ENCODE data around the gene PCED1B. TPM values are rescaled to one million over a fixed set of nuclear protein-coding genes. Genes with fewer than 3 reads are reported as not detected.

PCED1B gene
- polyA plus RNA-seq, 1 donor (not counting 4 experiments of a cell fraction or from before 2014, with no cell fraction given): 3.2 TPM

DNA sequence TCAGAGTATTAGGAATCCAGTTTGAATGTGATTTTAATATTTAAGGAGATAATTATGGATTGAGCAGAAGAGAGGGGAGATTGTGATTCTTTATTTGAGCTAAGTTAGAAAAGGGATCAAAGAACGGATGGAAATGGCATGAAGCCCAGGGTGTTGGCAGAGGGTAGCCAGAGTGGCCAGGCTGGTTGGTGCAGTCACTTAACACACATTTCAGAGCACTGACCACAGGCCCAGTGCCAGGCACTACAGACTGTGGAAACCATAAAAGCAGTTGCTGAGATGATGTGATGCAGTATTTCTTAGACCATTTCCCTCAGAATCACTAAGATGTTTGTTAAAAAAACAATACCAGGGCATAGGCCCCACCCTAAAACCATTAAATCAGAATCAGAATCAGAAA is 168.0 kb downstream of the PCED1B start:
- DNase-seq (ENCODE audit: low read depth, low spot score): no peak
- H3K27ac ChIP-seq (ENCODE audit: control insufficient read depth, insufficient read depth, low read length): no peak overlapping the region

DNA sequence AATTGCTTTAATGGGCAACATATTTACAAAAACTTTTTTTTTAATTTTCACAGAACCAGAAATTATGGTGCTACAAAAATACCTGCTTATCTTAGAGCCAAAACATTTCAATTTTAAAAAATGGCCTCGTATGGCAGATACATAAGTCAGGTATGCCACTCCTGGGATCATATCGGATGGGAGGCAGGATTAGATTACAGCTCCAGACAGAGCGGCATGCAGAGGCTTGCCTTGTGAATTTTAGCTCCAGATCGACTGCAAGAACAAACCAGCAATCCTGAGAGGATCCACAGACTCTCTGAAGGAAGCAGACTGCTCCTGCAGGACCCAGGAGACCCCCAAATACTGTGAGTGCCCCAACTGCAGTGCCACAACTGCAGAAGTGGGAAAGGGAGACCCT is 169.7 kb downstream of the PCED1B start:
- Histone ChIP-seq H3K27ac (ENCODE audit: control insufficient read depth, insufficient read depth, low read length) (peak overlapping the region; percentile 33), H3K9ac (ENCODE audit: control insufficient read depth, extremely low read depth, insufficient read depth, low read length) (peak overlapping the region; percentile 20)

More for the DNA sequence above, 168.0 kb downstream of the PCED1B start:
- H3K4me1 ChIP-seq (ENCODE audit: control insufficient read depth, extremely low read depth, insufficient read depth, low read length): peaks cover 16% of the 10 kb centered on the region
- H3K9me1 ChIP-seq (ENCODE audit: control insufficient read depth, extremely low read depth, insufficient read depth, low read length): no peaks in the 10 kb centered on the region
- no peak overlapping the region for H3K9ac ChIP-seq (ENCODE audit: control insufficient read depth, extremely low read depth, insufficient read depth, low read length)
- dilution Hi-C loops (cut with MboI; ENCODE audit: extremely low pct_ligation_motif_present, low sequenced_read_pairs): no loop called here
- no peaks in the 10 kb centered on the region for H4K20me1 ChIP-seq (ENCODE audit: control insufficient read depth, extremely low read depth, insufficient read depth, low read length)
- TF ChIP-seq, protein P1, sequence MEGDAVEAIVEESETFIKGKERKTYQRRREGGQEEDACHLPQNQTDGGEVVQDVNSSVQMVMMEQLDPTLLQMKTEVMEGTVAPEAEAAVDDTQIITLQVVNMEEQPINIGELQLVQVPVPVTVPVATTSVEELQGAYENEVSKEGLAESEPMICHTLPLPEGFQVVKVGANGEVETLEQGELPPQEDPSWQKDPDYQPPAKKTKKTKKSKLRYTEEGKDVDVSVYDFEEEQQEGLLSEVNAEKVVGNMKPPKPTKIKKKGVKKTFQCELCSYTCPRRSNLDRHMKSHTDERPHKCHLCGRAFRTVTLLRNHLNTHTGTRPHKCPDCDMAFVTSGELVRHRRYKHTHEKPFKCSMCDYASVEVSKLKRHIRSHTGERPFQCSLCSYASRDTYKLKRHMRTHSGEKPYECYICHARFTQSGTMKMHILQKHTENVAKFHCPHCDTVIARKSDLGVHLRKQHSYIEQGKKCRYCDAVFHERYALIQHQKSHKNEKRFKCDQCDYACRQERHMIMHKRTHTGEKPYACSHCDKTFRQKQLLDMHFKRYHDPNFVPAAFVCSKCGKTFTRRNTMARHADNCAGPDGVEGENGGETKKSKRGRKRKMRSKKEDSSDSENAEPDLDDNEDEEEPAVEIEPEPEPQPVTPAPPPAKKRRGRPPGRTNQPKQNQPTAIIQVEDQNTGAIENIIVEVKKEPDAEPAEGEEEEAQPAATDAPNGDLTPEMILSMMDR (optimal IDR thresholded peaks at IDR 0.05 in 1 of 3, IDR thresholded peaks at IDR 0.05 in 1 of 3, conservative IDR thresholded peaks at IDR 0.05 in 1 of 3; ENCODE audit: extremely low read depth in 1 of 3, insufficient read depth in 2 of 3, low read length in 3 of 3): no peak
- TF ChIP-seq EZH2 (IDR thresholded peaks at IDR 0.05; ENCODE audit: low read length): no peak
- no peaks in the 10 kb centered on the region for H3K9me3 ChIP-seq (ENCODE audit: control insufficient read depth, low read depth, low read length)
- no peak overlapping the region for H3K4me2 ChIP-seq (ENCODE audit: control insufficient read depth, extremely low read depth, insufficient read depth, low read depth, low read length)
- H3K36me3 ChIP-seq (ENCODE audit: control insufficient read depth in 2 of 2, extremely low read depth in 1 of 2, insufficient read depth in 2 of 2, low read length in 2 of 2): no peaks in the 10 kb centered on the region
- H3K27me3 ChIP-seq (ENCODE audit: control insufficient read depth, extremely low read depth, insufficient read depth, low read length): no peaks in the 10 kb centered on the region
- no peak overlapping the region for H2AFZ ChIP-seq (ENCODE audit: control insufficient read depth, low read length)
- no peaks in the 10 kb centered on the region for H3K79me2 ChIP-seq (ENCODE audit: control insufficient read depth, insufficient read depth, low read length)
- H3K4me3 ChIP-seq (ENCODE audit: control insufficient read depth in 2 of 3, extremely low read depth in 1 of 3, insufficient read depth in 2 of 3, low read depth in 1 of 3, low read length in 3 of 3): no peak overlapping the region
- FAIRE-seq: no peak

More for the DNA sequence above, 169.7 kb downstream of the PCED1B start:
- no peaks in the 10 kb centered on the region for H3K9me3 ChIP-seq (ENCODE audit: control insufficient read depth, low read depth, low read length)
- H3K4me1 ChIP-seq (ENCODE audit: control insufficient read depth, extremely low read depth, insufficient read depth, low read length): peaks cover 16% of the 10 kb centered on the region
- FAIRE-seq (peak; percentile 56), DNase-seq (ENCODE audit: low read depth, low spot score) (no peak)
- H3K36me3 ChIP-seq (ENCODE audit: control insufficient read depth in 2 of 2, extremely low read depth in 1 of 2, insufficient read depth in 2 of 2, low read length in 2 of 2): no peaks in the 10 kb centered on the region
- H3K9me1 ChIP-seq (ENCODE audit: control insufficient read depth, extremely low read depth, insufficient read depth, low read length): no peaks in the 10 kb centered on the region
- TF ChIP-seq, protein P1 (optimal IDR thresholded peaks at IDR 0.05 in 1 of 3, IDR thresholded peaks at IDR 0.05 in 1 of 3, conservative IDR thresholded peaks at IDR 0.05 in 1 of 3; ENCODE audit: extremely low read depth in 1 of 3, insufficient read depth in 2 of 3, low read length in 3 of 3): no peak
- TF ChIP-seq EZH2 (IDR thresholded peaks at IDR 0.05; ENCODE audit: low read length): no peak
- H3K4me3 ChIP-seq (ENCODE audit: control insufficient read depth in 2 of 3, extremely low read depth in 1 of 3, insufficient read depth in 2 of 3, low read depth in 1 of 3, low read length in 3 of 3): peak overlapping the region in 1 of 3 experiments; percentile 19
- dilution Hi-C loops (cut with MboI; ENCODE audit: extremely low pct_ligation_motif_present, low sequenced_read_pairs): no loop called here
- H2AFZ ChIP-seq (ENCODE audit: control insufficient read depth, low read length): no peak overlapping the region
- no peaks in the 10 kb centered on the region for H3K27me3 ChIP-seq (ENCODE audit: control insufficient read depth, extremely low read depth, insufficient read depth, low read length)
- H3K4me2 ChIP-seq (ENCODE audit: control insufficient read depth, extremely low read depth, insufficient read depth, low read depth, low read length): peak overlapping the region; percentile 30
- H3K79me2 ChIP-seq (ENCODE audit: control insufficient read depth, insufficient read depth, low read length): no peaks in the 10 kb centered on the region
- no peaks in the 10 kb centered on the region for H4K20me1 ChIP-seq (ENCODE audit: control insufficient read depth, extremely low read depth, insufficient read depth, low read length)

Data from keratinocyte (primary cell).